Measurements from ENCODE around the gene ARF3. TPM values are rescaled to one million over a fixed set of nuclear protein-coding genes. Genes with fewer than 3 reads are reported as not detected.

ARF3 gene
- total RNA-seq, 1 donor from 2014 or later = 138 TPM

- peaks cover 12% of the 10 kb centered on the region for H3K27me3 Mint-ChIP-seq (ENCODE audit: unreplicated experiment)
- H3K4me3 Mint-ChIP-seq (ENCODE audit: unreplicated experiment) = peak overlapping the region; percentile 4
- H3K4me1 Mint-ChIP-seq (ENCODE audit: unreplicated experiment) = peaks cover 31% of the 10 kb centered on the region
- H3K36me3 Mint-ChIP-seq (ENCODE audit: unreplicated experiment) = peaks cover 12% of the 10 kb centered on the region
- DNase-seq (ENCODE audit: extremely low spot score, unreplicated experiment) = no peak
- TF ChIP-seq CTCF (IDR thresholded peaks at IDR 0.05) = no peak
- no peak overlapping the region for H3K27ac Mint-ChIP-seq (ENCODE audit: unreplicated experiment)
- H3K9me3 Mint-ChIP-seq (ENCODE audit: unreplicated experiment) = no peaks in the 10 kb centered on the region
Measured at GRCh38 chr12:48997719-48998496, 40.6 kb upstream of the ARF3 start.

GRCh38 chr12:48996794-48997718 is 39.8 kb upstream of the ARF3 start:
- Mint-ChIP-seq H3K27me3 (ENCODE audit: unreplicated experiment) (peaks cover 15% of the 10 kb centered on the region), H3K9me3 (ENCODE audit: unreplicated experiment) (no peaks in the 10 kb centered on the region), H3K4me3 (ENCODE audit: unreplicated experiment) (peak overlapping the region; percentile 18), H3K4me1 (ENCODE audit: unreplicated experiment) (peaks cover 31% of the 10 kb centered on the region), H3K27ac (ENCODE audit: unreplicated experiment) (no peak overlapping the region), H3K36me3 (ENCODE audit: unreplicated experiment) (peaks cover 7% of the 10 kb centered on the region)
- peak; percentile 80 for TF ChIP-seq CTCF (IDR thresholded peaks at IDR 0.05)
- peak; percentile 93 for DNase-seq (ENCODE audit: extremely low spot score, unreplicated experiment)

GRCh38 chr12:48995086-48995879 is 38.0 kb upstream of the ARF3 start:
- TF ChIP-seq CTCF (IDR thresholded peaks at IDR 0.05) = peak; percentile 83
- H3K36me3 Mint-ChIP-seq (ENCODE audit: unreplicated experiment) = no peaks in the 10 kb centered on the region
- H3K4me3 Mint-ChIP-seq (ENCODE audit: unreplicated experiment) = peak overlapping the region; percentile 58
- DNase-seq (ENCODE audit: extremely low spot score, unreplicated experiment) = peak; percentile 94
- peaks cover 21% of the 10 kb centered on the region for H3K27me3 Mint-ChIP-seq (ENCODE audit: unreplicated experiment)
- H3K27ac Mint-ChIP-seq (ENCODE audit: unreplicated experiment) = no peak overlapping the region
- peaks cover 26% of the 10 kb centered on the region for H3K4me1 Mint-ChIP-seq (ENCODE audit: unreplicated experiment)
- no peaks in the 10 kb centered on the region for H3K9me3 Mint-ChIP-seq (ENCODE audit: unreplicated experiment)

- H3K4me3 Mint-ChIP-seq (ENCODE audit: unreplicated experiment) = no peak overlapping the region
- H3K9me3 Mint-ChIP-seq (ENCODE audit: unreplicated experiment) = no peaks in the 10 kb centered on the region
- peaks cover 18% of the 10 kb centered on the region for H3K4me1 Mint-ChIP-seq (ENCODE audit: unreplicated experiment)
- H3K27ac Mint-ChIP-seq (ENCODE audit: unreplicated experiment) = no peak overlapping the region
- H3K27me3 Mint-ChIP-seq (ENCODE audit: unreplicated experiment) = peaks cover 24% of the 10 kb centered on the region
- TF ChIP-seq CTCF (IDR thresholded peaks at IDR 0.05) = no peak
- no peaks in the 10 kb centered on the region for H3K36me3 Mint-ChIP-seq (ENCODE audit: unreplicated experiment)
- DNase-seq (ENCODE audit: extremely low spot score, unreplicated experiment) = no peak
Measured at GRCh38 chr12:48994224-48995085, 37.2 kb upstream of the ARF3 start.
